ENCODE measurements around the gene MAPK4. TPM values are rescaled to one million over a fixed set of nuclear protein-coding genes. Genes with fewer than 3 reads are reported as not detected.

The MAPK4 gene
- total and polyA plus RNA-seq, 2 of the 4 experiments (the other 2 are of a cell fraction), result not detected

DNA sequence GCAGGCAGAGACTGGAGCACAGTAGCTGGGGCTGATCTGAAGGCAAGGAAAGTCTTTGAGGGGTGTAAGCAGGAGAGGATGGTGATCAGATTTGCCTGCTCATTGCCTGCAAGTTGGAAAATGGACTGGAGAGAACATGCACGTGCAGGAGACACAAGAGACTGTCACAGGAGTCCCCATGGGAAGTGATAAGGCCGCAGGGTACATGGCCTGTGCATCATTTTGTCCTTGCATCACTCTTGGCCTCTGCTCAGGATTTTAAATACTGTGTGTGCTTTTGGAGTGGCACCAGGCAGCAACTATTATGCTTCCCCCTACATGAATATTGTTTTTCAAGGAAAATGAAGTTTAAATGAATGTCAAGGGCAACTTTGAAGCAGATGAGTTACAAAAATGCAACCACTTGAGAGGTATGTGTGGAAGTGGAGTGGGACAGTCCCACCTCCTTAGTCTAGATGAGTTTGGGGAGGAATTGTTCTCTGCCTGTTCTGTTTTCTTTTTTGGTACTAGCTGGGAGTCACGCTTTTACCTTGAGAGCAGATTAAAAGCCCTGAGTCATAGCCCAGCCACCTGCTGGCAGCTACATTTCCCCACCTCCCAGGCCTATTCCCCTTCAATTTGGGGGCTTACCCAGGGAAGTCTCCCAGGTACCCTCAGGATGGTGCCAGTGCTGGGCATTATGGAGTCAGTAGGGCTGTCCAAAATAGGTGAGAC lies 19.3 kb downstream of the MAPK4 start:
- H3K18ac ChIP-seq (ENCODE audit: low read depth, low read length), result no peak overlapping the region
- H3K9me1 ChIP-seq (ENCODE audit: insufficient read depth, low read length), result no peaks in the 10 kb centered on the region
- no peak for DNase-seq
- in situ Hi-C loops (cut with MboI; ENCODE audit: low sequenced_read_pairs) (no loop called here), dilution Hi-C loops (cut with HindIII; ENCODE audit: low sequenced_read_pairs, unreplicated experiment) (no loop called here), intact Hi-C loops (cut with micrococcal nuclease) (no loop called here)
- no peaks in the 10 kb centered on the region for H3K9me3 ChIP-seq (ENCODE audit: control insufficient read depth, insufficient read depth, low read length)
- no peaks in the 10 kb centered on the region for H4K20me1 ChIP-seq (ENCODE audit: insufficient read depth, low read length)
- ChIA-PET CTCF (no interaction called here), POLR2A (ENCODE audit: unreplicated experiment) (no interaction called here)
- H4K5ac ChIP-seq (ENCODE audit: low read depth, low read length), result no peak overlapping the region
- no peak overlapping the region for H4K8ac ChIP-seq (ENCODE audit: low read depth in 2 of 2, low read length in 2 of 2)
- H2BK120ac ChIP-seq (ENCODE audit: low read depth, low read length), result no peak overlapping the region
- BruUV-seq (replicated peaks), result no TSS peak
- H3K79me1 ChIP-seq (ENCODE audit: low read depth in 1 of 2, low read length in 2 of 2), result no peaks in the 10 kb centered on the region
- TF ChIP-seq RAD21 (IDR thresholded peaks at IDR 0.05; ENCODE audit: low read length), result no peak
- no peak for TF ChIP-seq NFE2L2 (IDR thresholded peaks at IDR 0.05; ENCODE audit: low read depth, low read length)
- no peak for TF ChIP-seq POLR2A (IDR thresholded peaks at IDR 0.05; ENCODE audit: low read depth, low read length)
- no peak for TF ChIP-seq FOS (IDR thresholded peaks at IDR 0.05; ENCODE audit: low read depth, low read length)
- no peak for TF ChIP-seq BHLHE40 (IDR thresholded peaks at IDR 0.05; ENCODE audit: low read depth, low read length)
- TF ChIP-seq MAZ (IDR thresholded peaks at IDR 0.05; ENCODE audit: borderline replicate concordance, low read depth, low read length), result no peak
- TF ChIP-seq, protein P1, sequence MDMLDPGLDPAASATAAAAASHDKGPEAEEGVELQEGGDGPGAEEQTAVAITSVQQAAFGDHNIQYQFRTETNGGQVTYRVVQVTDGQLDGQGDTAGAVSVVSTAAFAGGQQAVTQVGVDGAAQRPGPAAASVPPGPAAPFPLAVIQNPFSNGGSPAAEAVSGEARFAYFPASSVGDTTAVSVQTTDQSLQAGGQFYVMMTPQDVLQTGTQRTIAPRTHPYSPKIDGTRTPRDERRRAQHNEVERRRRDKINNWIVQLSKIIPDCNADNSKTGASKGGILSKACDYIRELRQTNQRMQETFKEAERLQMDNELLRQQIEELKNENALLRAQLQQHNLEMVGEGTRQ (IDR thresholded peaks at IDR 0.05; ENCODE audit: low read depth, low read length), result no peak
- no peak for TF ChIP-seq CEBPB (IDR thresholded peaks at IDR 0.05; ENCODE audit: low read depth, low read length)
- no peak for TF ChIP-seq RCOR1 (IDR thresholded peaks at IDR 0.05; ENCODE audit: insufficient replicate concordance, low read length)
- TF ChIP-seq CHD1 (IDR thresholded peaks at IDR 0.05; ENCODE audit: low read depth, low read length), result no peak
- TF ChIP-seq, protein P2, sequence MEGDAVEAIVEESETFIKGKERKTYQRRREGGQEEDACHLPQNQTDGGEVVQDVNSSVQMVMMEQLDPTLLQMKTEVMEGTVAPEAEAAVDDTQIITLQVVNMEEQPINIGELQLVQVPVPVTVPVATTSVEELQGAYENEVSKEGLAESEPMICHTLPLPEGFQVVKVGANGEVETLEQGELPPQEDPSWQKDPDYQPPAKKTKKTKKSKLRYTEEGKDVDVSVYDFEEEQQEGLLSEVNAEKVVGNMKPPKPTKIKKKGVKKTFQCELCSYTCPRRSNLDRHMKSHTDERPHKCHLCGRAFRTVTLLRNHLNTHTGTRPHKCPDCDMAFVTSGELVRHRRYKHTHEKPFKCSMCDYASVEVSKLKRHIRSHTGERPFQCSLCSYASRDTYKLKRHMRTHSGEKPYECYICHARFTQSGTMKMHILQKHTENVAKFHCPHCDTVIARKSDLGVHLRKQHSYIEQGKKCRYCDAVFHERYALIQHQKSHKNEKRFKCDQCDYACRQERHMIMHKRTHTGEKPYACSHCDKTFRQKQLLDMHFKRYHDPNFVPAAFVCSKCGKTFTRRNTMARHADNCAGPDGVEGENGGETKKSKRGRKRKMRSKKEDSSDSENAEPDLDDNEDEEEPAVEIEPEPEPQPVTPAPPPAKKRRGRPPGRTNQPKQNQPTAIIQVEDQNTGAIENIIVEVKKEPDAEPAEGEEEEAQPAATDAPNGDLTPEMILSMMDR (conservative IDR thresholded peaks at IDR 0.05; ENCODE audit: low read depth, low read length), result no peak
- no peaks in the 10 kb centered on the region for H3K27me3 ChIP-seq (ENCODE audit: control insufficient read depth, insufficient read depth, low read length)
- 0% methylated on average over 1 of the region's 3 CpGs; no CpG with 5 or more reads in 1 of the 2 experiments for WGBS, 2 experiments (ENCODE audit: extremely low coverage in 2 of 2, insufficient read length in 1 of 2)
- H3K4me2 ChIP-seq (ENCODE audit: low read depth, low read length), result no peak overlapping the region
- no peak overlapping the region for H2AFZ ChIP-seq (replicated peaks; ENCODE audit: low read length, poor library complexity)
- H2BK20ac ChIP-seq (ENCODE audit: low read depth, low read length), result no peak overlapping the region
- H3K4me1 ChIP-seq (ENCODE audit: control insufficient read depth, insufficient read depth, low read length), result no peaks in the 10 kb centered on the region
- ATAC-seq (ENCODE audit: low read depth), result no peak
- H2AK5ac ChIP-seq (ENCODE audit: low read depth, low read length), result no peak overlapping the region
- no peak overlapping the region for H3K27ac ChIP-seq (ENCODE audit: insufficient read depth, low read length)
- no peak overlapping the region for H3K4ac ChIP-seq (ENCODE audit: low read depth, low read length)
- H3K14ac ChIP-seq (replicated peaks; ENCODE audit: low read depth, low read length), result no peak overlapping the region
- no peak overlapping the region for H3K23ac ChIP-seq (ENCODE audit: low read depth, low read length)
- H2BK15ac ChIP-seq (ENCODE audit: low read depth, low read length), result no peak overlapping the region
- no peak overlapping the region for H2BK5ac ChIP-seq (ENCODE audit: low read depth, low read length, poor library complexity, severe bottlenecking)
- H3K36me3 ChIP-seq (ENCODE audit: control insufficient read depth, insufficient read depth, low read length), result no peaks in the 10 kb centered on the region
- H3K56ac ChIP-seq (ENCODE audit: extremely low read depth, insufficient read depth, low read length), result no peak overlapping the region
- H3K9ac ChIP-seq (ENCODE audit: low read depth, low read length), result no peak overlapping the region
- H4K91ac ChIP-seq (ENCODE audit: insufficient read depth, low read depth, low read length), result no peak overlapping the region
- H2AK9ac ChIP-seq (replicated peaks; ENCODE audit: low read depth, low read length, poor library complexity), result no peak overlapping the region
- no peak overlapping the region for H3K4me3 ChIP-seq (ENCODE audit: insufficient read depth, low read depth, low read length)
